Astrocyte of the cerebellum (primary cell): Measurements from ENCODE around the gene SMTNL1.

Experiments
- DNase-seq: peaks from one replicate; pipeline ENCODE4 v3.0.0-alpha.2; 2011; ENCODE audit warnings: low read depth
- H3K4me3 ChIP-seq: 2 replicates; pipeline ENCODE4 v1.5.1; 2011; ENCODE audit warnings: mild to moderate bottlenecking, low read depth, low read length, moderate library complexity
- CTCF ChIP-seq: IDR thresholded peaks from 2 replicates; pipeline ENCODE4 v1.5.1; 2012; ENCODE audit warnings: low read length, low read depth, moderate library complexity, mild to moderate bottlenecking; ENCODE audit errors: missing control alignments
- in situ Hi-C: cut with HindIII; loops from 2 replicates; pipeline ENCODE4 v1.10.0; 2017; ENCODE audit warnings: low sequenced_read_pairs

SMTNL1 gene

GRCh38 chr11:57500926-57501325 lies 36.5 kb upstream of the SMTNL1 start:
- DNase-seq = no peak
- in situ Hi-C loops = no loop called here
- TF ChIP-seq CTCF = no peak
- no peak overlapping the region for H3K4me3 ChIP-seq

- H3K4me3 ChIP-seq = no peak overlapping the region
- in situ Hi-C loops = no loop called here
- TF ChIP-seq CTCF = no peak
- DNase-seq = no peak
These were observed 35.4 kb upstream of the SMTNL1 start for GRCh38 chr11:57501953-57502352.

DNA sequence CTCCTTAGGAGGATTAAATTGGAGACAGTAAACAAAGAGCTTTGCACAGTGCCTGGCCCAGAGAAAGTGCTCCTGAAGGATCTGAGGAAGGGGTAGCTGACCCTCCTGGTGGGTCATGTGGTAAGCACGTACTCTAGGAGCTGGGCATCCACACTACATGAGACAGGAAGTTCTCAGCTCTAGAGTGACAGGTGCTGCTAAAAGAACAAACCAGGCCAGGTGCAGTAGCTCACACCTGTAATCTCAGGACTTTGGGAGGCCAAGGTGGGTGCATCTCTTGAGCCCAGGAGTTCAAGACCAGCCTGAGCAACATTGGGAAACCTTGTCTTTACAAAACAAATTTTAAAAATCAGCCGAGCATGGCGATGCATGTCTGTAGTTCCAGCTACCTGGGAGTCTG lies 35.0 kb upstream of the SMTNL1 start:
- in situ Hi-C loops = no loop called here
- no peak for TF ChIP-seq CTCF
- H3K4me3 ChIP-seq = no peak overlapping the region
- no peak for DNase-seq

GRCh38 chr11:57502870-57503269 lies 34.5 kb upstream of the SMTNL1 start:
- in situ Hi-C loops = no loop called here
- H3K4me3 ChIP-seq = no peak overlapping the region
- DNase-seq = no peak
- no peak for TF ChIP-seq CTCF

GRCh38 chr11:57504511-57504910 lies 32.9 kb upstream of the SMTNL1 start:
- no peak overlapping the region for H3K4me3 ChIP-seq
- in situ Hi-C loops = no loop called here
- no peak for DNase-seq
- TF ChIP-seq CTCF = no peak

DNA sequence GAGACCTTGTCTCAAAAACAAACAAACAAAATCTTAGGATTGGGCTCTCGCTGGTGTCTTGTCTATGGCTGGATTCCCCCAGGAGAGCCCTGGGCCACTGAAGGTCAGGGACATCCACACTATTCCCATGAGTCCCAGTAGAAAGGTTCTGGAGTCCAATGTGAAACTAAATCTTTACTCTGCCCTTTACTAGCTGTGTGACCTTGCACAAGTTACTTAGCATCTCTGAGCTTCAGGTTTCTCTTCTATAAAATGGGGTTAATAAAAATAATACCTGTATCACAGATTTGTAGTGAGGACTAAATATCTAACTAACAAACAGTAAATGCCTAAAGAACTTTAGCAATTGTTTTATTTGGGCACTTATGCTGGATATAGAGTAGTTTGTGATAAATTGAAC lies 30.9 kb upstream of the SMTNL1 start:
- TF ChIP-seq CTCF = no peak
- in situ Hi-C loops = no loop called here

More for the DNA sequence above, 30.9 kb upstream of the SMTNL1 start:
- no peak overlapping the region for H3K4me3 ChIP-seq
- DNase-seq = no peak
